Fibroblast of lung (primary cell): ENCODE results near the gene CEP72. TPM values are rescaled to one million over a fixed set of nuclear protein-coding genes. Genes with fewer than 3 reads are reported as not detected.

Source experiments
- DNase-seq, 2 donors: peaks; one replicate each; pipeline versions ENCODE4 v3.0.0 to v3.0.0-alpha.2; 2010; ENCODE audit warnings: low read depth in 2 of 2
- H2AFZ ChIP-seq: 2 replicates; pipeline ENCODE4 v1.5.1; 2012; ENCODE audit warnings: low read length, control low read depth, inconsistent platforms
- H3K27ac ChIP-seq: 2 replicates; pipeline ENCODE4 v1.5.1; 2011; ENCODE audit warnings: low read length, control low read depth; ENCODE audit not compliant: insufficient read depth
- H3K27me3 ChIP-seq: 2 replicates; pipeline ENCODE4 v1.5.1; 2011; ENCODE audit warnings: mild to moderate bottlenecking, low read length; ENCODE audit not compliant: control insufficient read depth, insufficient read depth
- H3K36me3 ChIP-seq: 2 replicates; pipeline ENCODE4 v1.5.1; 2011; ENCODE audit warnings: low read length; ENCODE audit not compliant: control insufficient read depth, insufficient read depth
- H3K4me1 ChIP-seq: 2 replicates; pipeline ENCODE4 v1.5.1; 2011; ENCODE audit warnings: low read length; ENCODE audit not compliant: control insufficient read depth, insufficient read depth; ENCODE audit errors: extremely low read depth
- H3K4me2 ChIP-seq: 2 replicates; pipeline ENCODE4 v1.5.1; 2011; ENCODE audit warnings: low read length, control low read depth; ENCODE audit not compliant: insufficient read depth; ENCODE audit errors: extremely low read depth
- H3K4me3 ChIP-seq, 4 experiments: fragments of 200-600 bp in 1 of 4; sonication (generic) in 1 of 4; replicated peaks in 1 of 4; 2 replicates each; pipeline ENCODE4 v1.5.1; 2011 to 2016; ENCODE audit warnings: low read length in 4 of 4, low read depth in 3 of 4, mild to moderate bottlenecking in 3 of 4, control low read depth in 2 of 4, inconsistent platforms in 1 of 4, mixed read lengths in 1 of 4; ENCODE audit not compliant: insufficient read depth in 1 of 4; ENCODE audit errors: control extremely low read depth in 1 of 4
- H3K79me2 ChIP-seq: 2 replicates; pipeline ENCODE4 v1.5.1; 2012; ENCODE audit warnings: mild to moderate bottlenecking, low read length, inconsistent platforms; ENCODE audit not compliant: control insufficient read depth, insufficient read depth
- H3K9ac ChIP-seq: 2 replicates; pipeline ENCODE4 v1.5.1; 2011; ENCODE audit warnings: mild to moderate bottlenecking, low read length, control low read depth; ENCODE audit not compliant: insufficient read depth
- H3K9me3 ChIP-seq: 2 replicates; pipeline ENCODE4 v1.5.1; 2012; ENCODE audit warnings: low read depth, low read length; ENCODE audit not compliant: control insufficient read depth, insufficient read depth
- H4K20me1 ChIP-seq: 2 replicates; pipeline ENCODE4 v1.5.1; 2011; ENCODE audit warnings: low read length; ENCODE audit not compliant: control insufficient read depth, insufficient read depth; ENCODE audit errors: extremely low read depth
- EZH2 ChIP-seq: IDR thresholded peaks from 2 replicates; pipeline ENCODE4 v1.5.1; 2012; ENCODE audit warnings: low read length, control low read depth, mild to moderate bottlenecking; ENCODE audit errors: missing control alignments
- polyA plus RNA-seq, 2 donors: library from polyadenylated mRNA; depleted of rRNA in 1 of 2; stranded (reverse) in 1 of 2; unstranded in 1 of 2; fragments of >200 nt; gene quantifications; 2 replicates each; pipeline ENCODE4 v1.2.1, GENCODE V29; 2011 to 2012; ENCODE audit warnings: missing spikeins in 1 of 2
- total RNA-seq: library from RNA; depleted of rRNA; stranded (reverse); fragments of >200 nt; gene quantifications from 2 replicates; pipeline ENCODE4 v1.2.1, GENCODE V29; 2014
- TF ChIP-seq, protein P1 (sequence below), 2 donors: IDR thresholded peaks in 1 of 2; conservative IDR thresholded peaks in 1 of 2; 1 replicate in 1 of 2; 2 replicates in 1 of 2; pipeline ENCODE4 v1.5.1; 2011 to 2012; ENCODE audit warnings: low read length in 2 of 2, control low read depth in 1 of 2, inconsistent platforms in 1 of 2, low read depth in 1 of 2, mild to moderate bottlenecking in 1 of 2

CEP72 gene
- total and polyA plus RNA-seq, 2 donors (not counting 1 experiment from before 2014, with no cell fraction given): 0.92 to 2.5 TPM

DNA sequence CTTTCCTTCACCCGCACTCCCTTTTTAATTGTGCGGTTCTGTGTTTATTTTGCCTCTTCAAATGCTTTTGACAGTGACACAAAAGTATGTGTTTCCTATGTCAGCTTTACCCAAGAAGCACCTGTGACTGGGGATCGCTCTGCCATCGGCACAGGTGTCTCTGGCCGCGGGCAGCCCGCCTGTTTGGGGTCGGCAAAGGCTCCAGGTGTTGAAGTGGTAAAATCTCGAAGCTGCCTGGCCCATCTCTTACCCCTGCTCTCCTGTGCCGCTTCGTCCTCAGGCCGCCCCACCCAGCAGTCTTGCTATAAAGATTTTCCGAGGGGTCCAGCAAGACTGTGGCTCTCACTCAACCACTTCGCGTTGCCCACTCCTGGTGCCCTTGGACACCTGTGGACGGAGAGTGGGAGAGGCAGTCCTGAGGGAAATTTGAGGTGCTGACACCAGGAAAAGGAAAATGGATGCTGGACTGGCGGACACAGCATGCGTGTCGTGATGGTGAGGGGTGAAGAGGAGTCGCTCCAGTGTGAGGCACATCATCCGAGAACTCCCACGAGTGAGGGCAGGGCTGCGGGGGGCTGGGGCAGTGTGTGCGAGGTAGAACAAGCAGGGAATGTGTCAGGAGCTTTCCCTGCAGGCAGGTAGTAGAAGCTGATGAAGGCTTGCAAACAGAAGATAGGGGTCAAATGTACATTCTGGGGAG, 29.1 kb upstream of the CEP72 start:
- Histone ChIP-seq H3K27ac (no peak overlapping the region), H3K9me3 (no peaks in the 10 kb centered on the region), H3K4me1 (no peaks in the 10 kb centered on the region), H3K79me2 (no peaks in the 10 kb centered on the region), H3K4me2 (no peak overlapping the region), H2AFZ (no peak overlapping the region), H3K36me3 (no peaks in the 10 kb centered on the region), H4K20me1 (no peaks in the 10 kb centered on the region), H3K9ac (no peak overlapping the region), H3K27me3 (peaks cover 4% of the 10 kb centered on the region), H3K4me3 (no peak overlapping the region)
- no peak for TF ChIP-seq EZH2
- TF ChIP-seq, protein P1, sequence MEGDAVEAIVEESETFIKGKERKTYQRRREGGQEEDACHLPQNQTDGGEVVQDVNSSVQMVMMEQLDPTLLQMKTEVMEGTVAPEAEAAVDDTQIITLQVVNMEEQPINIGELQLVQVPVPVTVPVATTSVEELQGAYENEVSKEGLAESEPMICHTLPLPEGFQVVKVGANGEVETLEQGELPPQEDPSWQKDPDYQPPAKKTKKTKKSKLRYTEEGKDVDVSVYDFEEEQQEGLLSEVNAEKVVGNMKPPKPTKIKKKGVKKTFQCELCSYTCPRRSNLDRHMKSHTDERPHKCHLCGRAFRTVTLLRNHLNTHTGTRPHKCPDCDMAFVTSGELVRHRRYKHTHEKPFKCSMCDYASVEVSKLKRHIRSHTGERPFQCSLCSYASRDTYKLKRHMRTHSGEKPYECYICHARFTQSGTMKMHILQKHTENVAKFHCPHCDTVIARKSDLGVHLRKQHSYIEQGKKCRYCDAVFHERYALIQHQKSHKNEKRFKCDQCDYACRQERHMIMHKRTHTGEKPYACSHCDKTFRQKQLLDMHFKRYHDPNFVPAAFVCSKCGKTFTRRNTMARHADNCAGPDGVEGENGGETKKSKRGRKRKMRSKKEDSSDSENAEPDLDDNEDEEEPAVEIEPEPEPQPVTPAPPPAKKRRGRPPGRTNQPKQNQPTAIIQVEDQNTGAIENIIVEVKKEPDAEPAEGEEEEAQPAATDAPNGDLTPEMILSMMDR (conservative IDR thresholded peaks at IDR 0.05 in 1 of 2, IDR thresholded peaks at IDR 0.05 in 1 of 2; ENCODE audit: low read depth in 1 of 2, low read length in 2 of 2): no peak
- DNase-seq: no peak

DNA sequence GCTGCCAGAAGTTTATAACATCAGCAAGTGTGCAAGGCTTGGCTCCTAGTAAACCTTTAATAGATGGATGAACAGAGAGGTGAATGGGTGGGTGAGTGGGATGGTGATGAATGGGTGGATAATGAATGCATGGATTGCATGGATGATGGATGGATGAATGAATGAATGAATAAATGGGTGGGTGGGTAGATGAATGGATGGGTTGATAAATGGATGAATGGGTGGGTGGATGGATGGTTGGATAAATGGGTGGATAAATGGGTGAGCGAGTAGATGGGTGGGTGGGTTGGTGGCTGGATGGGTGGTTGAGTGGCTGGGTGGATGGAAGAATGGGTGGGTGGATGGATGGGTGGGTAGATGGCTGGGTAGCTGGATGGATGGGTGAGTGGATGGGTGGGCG, 28.5 kb upstream of the CEP72 start:
- no peaks in the 10 kb centered on the region for H4K20me1 ChIP-seq
- H3K27ac ChIP-seq: no peak overlapping the region
- H3K79me2 ChIP-seq: no peaks in the 10 kb centered on the region
- TF ChIP-seq, protein P1 (conservative IDR thresholded peaks at IDR 0.05 in 1 of 2, IDR thresholded peaks at IDR 0.05 in 1 of 2; ENCODE audit: low read depth in 1 of 2, low read length in 2 of 2): no peak
- TF ChIP-seq EZH2: no peak
- H3K36me3 ChIP-seq: no peaks in the 10 kb centered on the region
- no peak overlapping the region for H3K9ac ChIP-seq
- H3K9me3 ChIP-seq: no peaks in the 10 kb centered on the region
- no peak for DNase-seq
- H3K4me2 ChIP-seq: no peak overlapping the region
- H2AFZ ChIP-seq: no peak overlapping the region
- no peak overlapping the region for H3K4me3 ChIP-seq
- H3K4me1 ChIP-seq: no peaks in the 10 kb centered on the region
- H3K27me3 ChIP-seq: peaks cover 4% of the 10 kb centered on the region

GRCh38 chr5:584216-584615, 27.9 kb upstream of the CEP72 start:
- Histone ChIP-seq H3K27me3 (peaks cover 6% of the 10 kb centered on the region), H3K36me3 (no peaks in the 10 kb centered on the region), H3K79me2 (no peaks in the 10 kb centered on the region), H4K20me1 (no peaks in the 10 kb centered on the region), H3K4me3 (no peak overlapping the region), H3K27ac (no peak overlapping the region), H3K4me2 (no peak overlapping the region), H3K4me1 (no peaks in the 10 kb centered on the region), H2AFZ (no peak overlapping the region), H3K9ac (no peak overlapping the region), H3K9me3 (no peaks in the 10 kb centered on the region)
- TF ChIP-seq, protein P1 (conservative IDR thresholded peaks at IDR 0.05 in 1 of 2, IDR thresholded peaks at IDR 0.05 in 1 of 2; ENCODE audit: low read depth in 1 of 2, low read length in 2 of 2): no peak
- no peak for TF ChIP-seq EZH2
- no peak for DNase-seq
